ENCODE measurements around the gene PARP3.
A peak's percentile ranks its signal among the peaks of the same experiment; 100 is the strongest.

The PARP3 gene

GRCh38 chr3:51934139-51934850 is 7.9 kb upstream of the PARP3 start:
- DNase-seq, result no peak

GRCh38 chr3:51934991-51935885 is 6.9 kb upstream of the PARP3 start:
- DNase-seq, result no peak

DNA sequence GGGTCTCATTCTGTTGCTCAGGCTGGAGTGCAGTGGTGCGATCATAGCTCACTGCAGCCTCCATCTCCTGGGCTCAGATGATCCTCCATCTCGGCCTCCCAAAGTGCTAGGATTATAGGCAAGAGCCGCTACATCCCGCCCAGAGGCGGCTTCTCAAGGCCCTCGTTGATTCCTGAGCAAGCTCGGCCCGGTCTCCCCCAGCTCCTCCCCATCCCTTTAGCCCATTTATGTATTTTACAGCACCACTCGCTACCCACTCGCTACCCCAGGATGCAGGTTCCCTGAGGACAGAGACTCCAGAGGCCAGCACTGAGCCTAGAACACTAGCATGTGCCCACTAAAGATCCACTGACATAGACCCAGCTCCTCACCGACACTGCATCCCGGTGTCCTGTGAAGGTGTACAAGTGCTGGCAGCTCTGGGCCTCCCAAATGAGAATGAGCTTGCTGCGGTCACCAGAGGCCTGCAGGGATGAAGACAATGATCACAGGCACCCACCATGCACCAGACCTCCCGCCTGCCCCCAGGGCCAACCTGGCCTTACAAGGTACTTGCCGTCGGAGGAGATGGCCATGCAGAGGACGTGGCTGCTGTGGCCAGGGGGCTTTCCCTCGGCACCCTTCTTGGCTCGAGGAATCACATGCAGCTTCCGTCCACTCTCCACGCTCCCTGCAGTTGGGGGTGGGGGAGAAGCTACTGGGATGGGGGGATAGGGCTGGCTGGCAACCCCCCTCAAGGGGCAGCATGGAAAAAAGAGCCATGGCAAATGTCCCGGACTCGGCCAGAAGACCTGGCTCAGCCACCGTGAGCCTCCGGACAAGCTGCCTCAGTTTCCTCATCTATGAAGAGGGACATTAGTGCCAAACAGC is 6.0 kb upstream of the PARP3 start:
- DNase-seq, result no peak

DNA sequence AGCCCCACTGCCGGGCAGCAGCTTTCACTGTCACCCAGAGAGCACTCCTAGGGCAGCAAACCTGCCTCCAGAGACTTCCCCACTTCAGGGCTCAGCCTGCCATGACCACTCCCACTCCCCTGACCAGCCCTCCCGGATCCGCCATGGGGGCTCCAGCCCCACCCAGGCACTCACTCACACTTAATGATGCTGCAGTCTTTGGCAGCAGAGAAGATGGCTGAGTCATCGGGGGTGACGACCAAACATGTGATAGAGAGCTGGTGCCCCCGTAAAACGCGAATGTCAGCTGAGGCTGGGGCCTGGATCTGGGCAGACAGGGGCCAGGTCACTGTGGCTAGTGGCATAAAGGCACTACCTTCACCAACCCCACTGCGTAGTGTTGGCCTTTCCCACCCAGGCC is 5.1 kb upstream of the PARP3 start:
- no peak for DNase-seq

GRCh38 chr3:51937611-51938450 is 4.3 kb upstream of the PARP3 start:
- DNase-seq, result no peak

DNA sequence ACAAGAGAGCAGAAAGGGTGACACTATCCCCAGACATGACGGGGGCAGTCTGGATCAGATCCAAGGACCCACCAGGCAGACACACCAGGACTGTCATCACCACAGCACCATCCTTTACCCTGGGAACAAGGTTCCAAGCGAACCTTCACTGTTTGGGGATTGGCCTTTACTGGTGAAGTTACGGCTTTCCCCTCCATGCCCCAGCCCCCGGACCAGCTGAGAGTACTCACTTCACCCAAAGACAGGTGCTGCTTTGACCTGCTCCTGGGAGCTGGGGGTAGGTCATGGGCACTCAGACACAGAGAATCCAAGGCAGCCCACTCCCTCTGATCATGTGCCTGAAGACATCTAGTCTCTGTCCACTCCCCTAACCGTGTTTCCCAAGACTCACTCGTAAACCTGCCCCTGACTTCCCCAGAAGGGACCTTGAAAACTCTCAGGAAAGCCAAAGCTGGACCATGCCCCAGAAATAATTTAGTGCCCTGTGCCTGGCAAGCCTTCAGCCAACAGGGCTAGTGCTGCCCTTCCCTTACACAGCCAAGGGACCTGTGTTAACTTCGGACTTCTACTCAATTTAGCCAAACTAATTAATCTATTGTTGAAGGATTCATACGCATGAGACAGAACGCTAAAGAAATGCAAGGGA is 3.3 kb upstream of the PARP3 start:
- DNase-seq, result no peak

- DNase-seq, result no peak
These were observed 1.3 kb upstream of the PARP3 start for GRCh38 chr3:51940648-51941462.

DNA sequence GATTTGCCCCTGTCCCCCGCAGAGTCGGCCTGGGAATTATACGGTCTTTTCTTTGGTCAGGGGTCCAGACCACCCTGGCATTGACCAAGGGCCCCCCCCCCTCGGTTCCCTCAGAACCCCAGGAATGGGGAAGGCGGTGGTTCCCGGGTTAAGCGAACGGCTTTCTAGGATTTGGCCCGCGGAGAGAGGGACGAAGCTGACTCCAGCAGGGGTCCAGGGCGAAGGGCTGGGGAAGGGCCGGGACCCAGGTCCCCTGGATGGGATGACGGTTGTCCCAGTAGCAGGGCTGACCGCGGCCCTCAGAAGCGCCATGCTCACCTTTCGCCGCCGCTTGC is 733 bp upstream of the PARP3 start:
- no peak for DNase-seq

DNA sequence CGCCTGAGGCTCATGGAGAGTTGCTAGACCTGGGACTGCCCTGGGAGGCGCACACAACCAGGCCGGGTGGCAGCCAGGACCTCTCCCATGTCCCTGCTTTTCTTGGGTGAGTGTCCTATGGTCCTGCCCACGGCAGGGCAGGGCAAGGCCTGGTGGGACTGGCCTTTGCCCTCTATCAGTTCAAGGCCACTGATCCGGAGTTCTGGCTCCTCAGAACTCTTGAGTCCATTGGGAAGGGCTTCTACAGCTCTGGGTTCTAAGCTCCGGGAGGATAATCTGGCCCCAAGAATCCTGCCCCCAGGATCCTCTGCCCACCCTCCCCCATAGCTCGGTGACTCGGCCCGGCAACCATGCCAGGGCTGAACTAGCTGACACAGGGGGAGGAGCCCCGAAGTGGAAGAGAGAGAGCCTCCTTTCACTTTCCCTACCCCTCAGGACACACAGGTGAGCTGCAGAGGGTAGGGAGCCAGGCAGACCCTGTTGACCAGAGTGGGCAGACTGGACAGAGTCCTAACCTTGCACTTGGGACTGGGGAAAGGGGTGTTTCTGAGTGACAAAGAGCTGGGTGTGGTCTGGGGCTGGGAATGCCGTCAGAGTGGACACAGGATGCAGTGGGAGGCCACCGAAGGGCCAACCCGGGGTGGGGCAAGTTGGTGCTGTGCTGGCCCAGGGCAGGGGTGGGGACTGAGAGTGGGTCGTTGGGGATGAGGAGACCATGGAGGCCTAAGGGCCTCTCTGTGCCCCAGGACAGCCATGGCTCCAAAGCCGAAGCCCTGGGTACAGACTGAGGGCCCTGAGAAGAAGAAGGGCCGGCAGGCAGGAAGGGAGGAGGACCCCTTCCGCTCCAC is 664 bp downstream of the PARP3 start:
- peak; percentile 61 for DNase-seq

GRCh38 chr3:51943451-51944391 is 1.6 kb downstream of the PARP3 start:
- DNase-seq, result no peak

- DNase-seq, result no peak
These were observed 2.4 kb downstream of the PARP3 start for GRCh38 chr3:51944451-51945021.

DNA sequence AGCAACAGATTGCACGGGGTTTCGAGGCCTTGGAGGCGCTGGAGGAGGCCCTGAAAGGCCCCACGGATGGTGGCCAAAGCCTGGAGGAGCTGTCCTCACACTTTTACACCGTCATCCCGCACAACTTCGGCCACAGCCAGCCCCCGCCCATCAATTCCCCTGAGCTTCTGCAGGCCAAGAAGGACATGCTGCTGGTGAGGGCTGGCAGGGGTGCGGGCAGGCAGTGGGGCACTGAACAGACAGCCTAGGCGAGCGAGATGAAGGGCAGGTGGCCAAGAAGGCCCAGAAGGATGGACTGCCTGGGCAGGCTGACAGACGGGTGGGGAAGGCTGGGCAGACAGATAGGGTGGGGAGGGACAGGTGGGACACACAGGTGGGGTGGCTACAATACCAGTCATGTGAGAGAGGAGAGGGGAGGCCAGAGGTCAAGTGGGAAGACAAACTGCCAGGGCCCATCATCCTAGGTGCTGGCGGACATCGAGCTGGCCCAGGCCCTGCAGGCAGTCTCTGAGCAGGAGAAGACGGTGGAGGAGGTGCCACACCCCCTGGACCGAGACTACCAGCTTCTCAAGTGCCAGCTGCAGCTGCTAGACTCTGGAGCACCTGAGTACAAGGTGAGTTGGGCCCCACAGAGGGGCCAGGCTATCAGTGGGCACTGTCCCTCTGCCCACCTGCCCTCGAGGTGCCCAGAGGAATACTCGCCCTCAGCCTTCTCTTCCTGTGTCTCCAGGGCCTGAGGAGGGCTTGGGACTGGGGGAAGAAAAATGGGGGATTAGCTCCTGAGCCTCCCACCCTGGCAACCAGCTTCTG is 3.1 kb downstream of the PARP3 start:
- no peak for DNase-seq

GRCh38 chr3:51945926-51946705 is 4.0 kb downstream of the PARP3 start:
- DNase-seq, result no peak

GRCh38 chr3:51946796-51947195 is 4.6 kb downstream of the PARP3 start:
- no peak for DNase-seq

DNA sequence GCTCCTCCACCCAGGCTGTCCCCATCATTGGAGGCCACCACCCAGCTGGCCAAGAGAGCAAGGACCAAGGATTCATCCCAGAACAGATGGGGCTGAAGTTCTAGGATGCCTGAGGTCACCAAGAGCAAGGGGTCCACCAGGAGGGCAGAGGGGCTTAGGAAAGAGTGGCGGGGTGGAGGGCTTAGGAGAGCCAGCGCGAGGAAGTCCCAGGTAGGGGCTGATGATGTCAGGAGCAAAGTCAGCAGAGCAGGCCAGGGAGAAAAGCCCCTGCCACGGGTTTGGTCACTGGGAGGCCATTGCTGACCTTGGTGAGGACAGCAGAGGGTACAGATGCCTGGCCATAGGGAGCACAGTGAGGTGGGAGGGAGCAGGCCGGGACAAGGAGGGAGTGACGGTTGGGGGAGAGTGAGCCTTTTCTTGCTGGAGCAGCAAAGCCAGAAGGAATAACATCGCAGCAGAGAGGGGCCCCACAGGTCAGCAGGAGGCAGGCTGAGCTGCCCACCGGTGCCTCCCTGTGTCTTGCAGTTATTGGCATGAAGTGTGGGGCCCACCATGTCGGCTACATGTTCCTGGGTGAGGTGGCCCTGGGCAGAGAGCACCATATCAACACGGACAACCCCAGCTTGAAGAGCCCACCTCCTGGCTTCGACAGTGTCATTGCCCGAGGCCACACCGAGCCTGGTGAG is 5.2 kb downstream of the PARP3 start:
- peak; percentile 7 for DNase-seq

DNA sequence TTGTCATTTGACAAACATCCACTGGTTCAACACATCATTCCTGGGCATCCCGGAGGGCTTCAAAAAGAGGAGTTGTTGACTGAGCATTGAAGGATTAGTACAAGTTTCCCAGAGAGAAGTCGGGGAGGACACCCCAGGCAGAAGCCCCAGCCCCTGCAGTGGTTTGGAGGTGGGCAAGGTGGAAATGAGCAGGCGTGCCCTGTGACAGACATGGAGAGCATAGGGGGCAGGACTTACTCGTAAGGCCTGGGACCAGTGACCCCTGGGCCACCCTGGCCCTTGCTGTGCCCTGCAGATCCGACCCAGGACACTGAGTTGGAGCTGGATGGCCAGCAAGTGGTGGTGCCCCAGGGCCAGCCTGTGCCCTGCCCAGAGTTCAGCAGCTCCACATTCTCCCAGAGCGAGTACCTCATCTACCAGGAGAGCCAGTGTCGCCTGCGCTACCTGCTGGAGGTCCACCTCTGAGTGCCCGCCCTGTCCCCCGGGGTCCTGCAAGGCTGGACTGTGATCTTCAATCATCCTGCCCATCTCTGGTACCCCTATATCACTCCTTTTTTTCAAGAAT is 5.9 kb downstream of the PARP3 start:
- peak; percentile 7 for DNase-seq

Measured in activated CD8-positive, alpha-beta memory T cell treated with anti-CD3 and anti-CD28 coated beads, Interleukin-2, amount 50 U/mL, for 4 hours (primary cell).